Panc1 (cell line): Measurements from ENCODE around the gene TBC1D3E. TPM values are rescaled to one million over a fixed set of nuclear protein-coding genes. Genes with fewer than 3 reads are reported as not detected.

Source experiments
- total RNA-seq: library from RNA; stranded (reverse); gene quantifications from one replicate; pipeline ENCODE4 v1.2.1, GENCODE V29; 2021; ENCODE audit not compliant: unreplicated experiment

Gene TBC1D3E
- total RNA-seq, 1 experiment from 2014 or later, result not detected

Other genes with a start within 250 kb of the TBC1D3E start
- gene TBC1D3K, start 203.5 kb upstream of the TBC1D3E start, total RNA-seq, result 1.5 TPM
- gene TBC1D3L, start 138.9 kb upstream of the TBC1D3E start, total RNA-seq, result 7.0 TPM
- not detected for gene TBC1D3D, start 124.0 kb upstream of the TBC1D3E start, total RNA-seq
- gene TBC1D3C, start 59.3 kb upstream of the TBC1D3E start, total RNA-seq, result not detected
- gene TBC1D3, start 64.6 kb downstream of the TBC1D3E start, total RNA-seq, result not detected
- gene MRPL45, start 169.2 kb downstream of the TBC1D3E start, total RNA-seq, result 24.7 TPM
- 0.03 TPM for gene GPR179, start 216.0 kb downstream of the TBC1D3E start, total RNA-seq
- gene SOCS7, start 223.9 kb downstream of the TBC1D3E start, total RNA-seq, result 31.0 TPM